Kidney (tissue), 22 donors: ENCODE results near the gene PDE1A. TPM values are rescaled to one million over a fixed set of nuclear protein-coding genes. Genes with fewer than 3 reads are reported as not detected.

ENCODE experiments used
- DNase-seq, 5 donors: peaks; one replicate each; pipeline ENCODE4 v3.0.0-alpha.2; 2013 to 2020
- FAIRE-seq: peaks from 2 replicates; lab custom pipeline; 2012; peaks lifted over from hg19 to GRCh38; lab: Jason Lieb, UNC
- H3K27ac ChIP-seq, 2 donors: one replicate each; pipeline ENCODE4 v1.7.0; 2013; ENCODE audit warnings: low read depth in 2 of 2, low read length in 2 of 2, inconsistent platforms in 1 of 2
- H3K27me3 ChIP-seq: one replicate; pipeline ENCODE4 v1.7.1; 2013; ENCODE audit warnings: low read length, inconsistent platforms; ENCODE audit not compliant: control insufficient read depth, insufficient read depth
- H3K36me3 ChIP-seq, 3 donors: one replicate each; pipeline versions ENCODE4 v1.7.0 to v1.7.1; 2013; ENCODE audit warnings: low read length in 3 of 3, control low read depth in 1 of 3, inconsistent platforms in 1 of 3; ENCODE audit not compliant: insufficient read depth in 3 of 3, control insufficient read depth in 2 of 3
- H3K4me1 ChIP-seq, 3 donors: one replicate each; pipeline versions ENCODE4 v1.7.0 to v1.7.1; 2013; ENCODE audit warnings: low read length in 3 of 3, inconsistent platforms in 1 of 3, low read depth in 1 of 3; ENCODE audit not compliant: control insufficient read depth in 2 of 3, insufficient read depth in 2 of 3
- H3K4me3 ChIP-seq, 3 donors: one replicate each; pipeline versions ENCODE4 v1.7.0 to v1.8.1; 2013; ENCODE audit warnings: low read length in 3 of 3, control low read depth in 1 of 3, inconsistent platforms in 1 of 3
- H3K9ac ChIP-seq, 3 donors: one replicate each; pipeline versions ENCODE4 v1.7.0 to v1.7.1; 2013; ENCODE audit warnings: low read length in 3 of 3, control low read depth in 1 of 3, inconsistent platforms in 1 of 3
- H3K9me3 ChIP-seq, 3 donors: one replicate each; pipeline versions ENCODE4 v1.7.0 to v1.7.1; 2013; ENCODE audit warnings: low read length in 3 of 3, control low read depth in 1 of 3, inconsistent platforms in 1 of 3; ENCODE audit not compliant: control insufficient read depth in 2 of 3, insufficient read depth in 1 of 3
- CTCF ChIP-seq: IDR thresholded peaks from 3 replicates; pipeline ENCODE4 v1.5.1; 2012; ENCODE audit warnings: mild to moderate bottlenecking, moderate library complexity, borderline replicate concordance; ENCODE audit not compliant: insufficient read depth; ENCODE audit errors: extremely low read depth
- intact Hi-C: fragments of 100-400 bp; cut with DNase I; formaldehyde crosslinking; loops from one replicate; pipeline ENCODE4 v1.11.1; 2022
- long read RNA-seq, 10 donors: library from polyadenylated mRNA in 1 of 10; unstranded in 1 of 10; transcript quantifications; one replicate each; pipeline ENCODE4 v2.0.0 and lab custom pipeline, GENCODE V29; 2021 to 2026
- polyA plus RNA-seq: library from polyadenylated mRNA; stranded (reverse); fragments of 350-450 nt; fragmentation: Illumina TruSeq; extraction: RNeasy Lipid Tissue Mini Kit (QIAGEN cat#74804); gene quantifications from one replicate; pipeline ENCODE4 v1.2.3, GENCODE V29; 2014; ENCODE audit warnings: low read depth, low replicate concordance; ENCODE audit not compliant: insufficient read depth
- total RNA-seq: library from RNA; stranded (reverse); fragmentation: NEBNext Ultra II Directional; extraction: Animal tissue kit (Norgen Biotek cat#: 25700); gene quantifications from one replicate; pipeline ENCODE4 v1.2.1, GENCODE V29; 2021
- donor health status: control.
- donor health status: control.
- donor health status: control.
- donor health status: control.
- donor health status: control.
- donor health status: DM: yes; HTN: yes; CAD: no.
- donor health status: Normal renal cell carcinoma (clear cell type).

PDE1A gene
- total RNA-seq (70.5 TPM), polyA plus RNA-seq (40.4 TPM)
- long read RNA-seq, donor 1, result 0 reads
- long read RNA-seq, donor 2, result 0 reads
- long read RNA-seq, donor 3, partial matches to known transcripts, result 0 of 3 reads
- long read RNA-seq, donor 3, other reads (novel, unspliced or antisense), result 0 of 3 reads
- long read RNA-seq, donor 4, partial matches to known transcripts, result 0 of 3 reads
- long read RNA-seq, donor 4, other reads (novel, unspliced or antisense), result 0 of 3 reads
- long read RNA-seq, donor 5, result 0 reads
- long read RNA-seq, donor 6, transcript PDE1A-201 (14 exons, 2,338 nt), result major isoform, 6 of 11 reads
- long read RNA-seq, donor 6, partial matches to known transcripts, result 5 of 11 reads
- long read RNA-seq, donor 6, other reads (novel, unspliced or antisense), result 0 of 11 reads
- long read RNA-seq, donor 7, transcript PDE1A-201 (14 exons, 2,338 nt), result major isoform, 31 of 77 reads
- long read RNA-seq, donor 7, partial matches to known transcripts, result 14 of 77 reads
- long read RNA-seq, donor 7, other reads (novel, unspliced or antisense), result 32 of 77 reads
- long read RNA-seq, donor 8, transcript PDE1A-201 (14 exons, 2,338 nt), result major isoform, 5 of 5 reads
- long read RNA-seq, donor 8, partial matches to known transcripts, result 0 of 5 reads
- long read RNA-seq, donor 8, other reads (novel, unspliced or antisense), result 0 of 5 reads
- long read RNA-seq, donor 9, result 0 reads
- long read RNA-seq, donor 10, partial matches to known transcripts, result 0 of 1 reads
- long read RNA-seq, donor 10, other reads (novel, unspliced or antisense), result 0 of 1 reads

- DNase-seq (peak in 2 of 5 donors; percentile 14 to 57), FAIRE-seq (no peak)
- Histone ChIP-seq H3K36me3 (no peaks in the 10 kb centered on the region), H3K4me1 (no peaks in the 10 kb centered on the region), H3K9ac (peak within 1 kb of the TSS; percentile 15 to 80 (median 45)), H3K4me3 (peak within 1 kb of the TSS; percentile 61 to 75 (median 68)), H3K27me3 (no peaks in the 10 kb centered on the region), H3K27ac (peak within 1 kb of the TSS; percentile 82 to 89), H3K9me3 (no peaks in the 10 kb centered on the region)
- intact Hi-C loops, result no loop called here
- TF ChIP-seq CTCF, result no peak
Observed at GRCh38 chr2:182426918-182427240, at the start of gene PDE1A. Gene PDE1A, minus strand, starts transcription at chr2:182427036.

GRCh38 chr2:182473635-182474034 lies 46.8 kb upstream of the PDE1A start:
- intact Hi-C loops, result no loop called here
- Histone ChIP-seq H3K27me3 (no peaks in the 10 kb centered on the region), H3K4me3 (no peak overlapping the region), H3K36me3 (no peaks in the 10 kb centered on the region), H3K9ac (no peak overlapping the region), H3K27ac (no peak overlapping the region), H3K4me1 (no peaks in the 10 kb centered on the region), H3K9me3 (no peaks in the 10 kb centered on the region)
- no peak for FAIRE-seq
- DNase-seq, result no peak
- TF ChIP-seq CTCF, result no peak

GRCh38 chr2:182463760-182464159 lies 36.9 kb upstream of the PDE1A start:
- H3K9me3 ChIP-seq, result no peaks in the 10 kb centered on the region
- H3K36me3 ChIP-seq, result no peaks in the 10 kb centered on the region
- no peaks in the 10 kb centered on the region for H3K4me1 ChIP-seq
- FAIRE-seq (no peak), DNase-seq (no peak)
- no peak overlapping the region for H3K9ac ChIP-seq
- TF ChIP-seq CTCF, result no peak
- intact Hi-C loops, result no loop called here
- H3K4me3 ChIP-seq, result no peak overlapping the region
- no peaks in the 10 kb centered on the region for H3K27me3 ChIP-seq
- no peak overlapping the region for H3K27ac ChIP-seq
